HepG2 (cell line): ENCODE data around the gene FTSJ1. TPM values are rescaled to one million over a fixed set of nuclear protein-coding genes. Genes with fewer than 3 reads are reported as not detected.

Experiments used
- ATAC-seq: fragments of 200-7000 bp; cut with Tn5 transposase; 3 replicates; pipeline ENCODE4 v1.9.1; 2020; ENCODE audit warnings: mild to moderate bottlenecking, moderate library complexity
- BruUV-seq: library from RNA; stranded (reverse); fragments of 400-500 nt; replicated peaks from 2 replicates; lab custom pipeline; 2021; lab: Mats Ljungman, UMichigan
- CTCF ChIA-PET: fragments of 300-600 bp; formaldehyde crosslinking; extraction: SDS; loops from one replicate; lab custom pipeline; 2021; ENCODE audit warnings: low total read pairs, inconsistent platforms, low intra/inter-chr PET ratio; lab: Yijun Ruan, JAX
- POLR2A ChIA-PET: fragments of 350-600 bp; sonication (Branson Sonifier 250); formaldehyde crosslinking; loops from one replicate; lab custom pipeline; 2020; ENCODE audit warnings: antibody characterized with exemption, inconsistent platforms; lab: Yijun Ruan, JAX
- DNase-seq: peaks from one replicate; pipeline ENCODE4 v3.0.0-alpha.2; 2015; ENCODE audit warnings: low spot score
- FAIRE-seq: peaks from 3 replicates; lab custom pipeline; 2011; peaks lifted over from hg19 to GRCh38; lab: Jason Lieb, UNC
- H2AFZ ChIP-seq: one replicate; pipeline ENCODE4 v1.6.1; 2011; ENCODE audit warnings: low read length, inconsistent platforms
- H3K27ac ChIP-seq: fragments of 300-600 bp; 3 replicates; pipeline ENCODE4 v1.8.0; 2011; ENCODE audit warnings: mixed run types, mild to moderate bottlenecking, mixed read lengths, low read length, inconsistent platforms; ENCODE audit not compliant: insufficient read depth; ENCODE audit errors: extremely low read length
- H3K27me3 ChIP-seq, 2 experiments: fragments of 200-600 bp in 1 of 2; 2 replicates in 1 of 2; 3 replicates in 1 of 2; pipeline versions ENCODE4 v1.6.0 to v1.8.0; 2011; ENCODE audit warnings: low read length in 2 of 2, mild to moderate bottlenecking in 2 of 2, moderate library complexity in 2 of 2, inconsistent platforms in 1 of 2; ENCODE audit not compliant: insufficient read depth in 2 of 2, control insufficient read depth in 1 of 2
- H3K36me3 ChIP-seq, 2 experiments: fragments of 200-600 bp in 1 of 2; replicated peaks in 1 of 2; 2 replicates in 1 of 2; 3 replicates in 1 of 2; pipeline versions ENCODE4 v1.5.1 to v1.8.0; 2011; ENCODE audit warnings: low read length in 2 of 2, inconsistent platforms in 1 of 2; ENCODE audit not compliant: insufficient read depth in 2 of 2, control insufficient read depth in 1 of 2
- H3K4me1 ChIP-seq: 2 replicates; pipeline ENCODE4 v1.5.1; 2012; ENCODE audit warnings: low read length, inconsistent platforms; ENCODE audit not compliant: insufficient read depth
- H3K4me2 ChIP-seq: 2 replicates; pipeline ENCODE4 v1.6.0; 2011; ENCODE audit warnings: low read depth, low read length, inconsistent platforms
- H3K4me3 ChIP-seq, 3 experiments: fragments of 200-600 bp in 1 of 3; sonication (generic), shearing (Covaris generic) in 1 of 3; replicated peaks in 1 of 3; 2 replicates each; pipeline ENCODE4 v1.5.1; 2011 to 2016; ENCODE audit warnings: low read length in 3 of 3, inconsistent platforms in 2 of 3, low read depth in 2 of 3, mild to moderate bottlenecking in 2 of 3, control low read depth in 1 of 3, mixed read lengths in 1 of 3; ENCODE audit not compliant: insufficient read depth in 1 of 3
- H3K79me2 ChIP-seq: one replicate; pipeline ENCODE4 v1.6.1; 2011; ENCODE audit warnings: low read length, inconsistent platforms; ENCODE audit not compliant: insufficient read depth
- H3K9ac ChIP-seq: 2 replicates; pipeline ENCODE4 v1.6.0; 2011; ENCODE audit warnings: mild to moderate bottlenecking, low read depth, low read length, inconsistent platforms; ENCODE audit not compliant: insufficient read depth
- H3K9me3 ChIP-seq: 2 replicates; pipeline ENCODE4 v1.5.1; 2012; ENCODE audit warnings: mild to moderate bottlenecking, low read length
- H4K20me1 ChIP-seq: 2 replicates; pipeline ENCODE4 v1.6.0; 2011; ENCODE audit warnings: inconsistent platforms, mild to moderate bottlenecking, low read length, moderate library complexity; ENCODE audit not compliant: insufficient read depth
- ATM ChIP-seq: fragments of 450-650 bp; IDR thresholded peaks from 2 replicates; pipeline ENCODE4 v1.7.1; 2017; ENCODE audit warnings: mild to moderate bottlenecking, borderline replicate concordance
- CREB1 ChIP-seq, 2 experiments: fragments of 450-650 bp in 1 of 2; IDR thresholded peaks; 2 replicates each; pipeline ENCODE4 v1.6.1; 2016 to 2017; ENCODE audit warnings: control low read depth in 1 of 2, mild to moderate bottlenecking in 1 of 2, missing compliant biosample characterization in 1 of 2, missing genetic modification characterization in 1 of 2
- GATAD2A ChIP-seq: IDR thresholded peaks from 2 replicates; pipeline ENCODE4 v1.6.1; 2016
- KLF12 ChIP-seq: sonication (generic); formaldehyde crosslinking; IDR thresholded peaks from 2 replicates; pipeline ENCODE4 v1.4.0; 2020; ENCODE audit warnings: missing genetic modification reagents, borderline replicate concordance
- MEIS1 ChIP-seq: sonication (generic); formaldehyde crosslinking; IDR thresholded peaks from 2 replicates; pipeline ENCODE4 v1.9.0; 2021; ENCODE audit warnings: mild to moderate bottlenecking, missing genetic modification reagents, moderate library complexity, borderline replicate concordance
- PATZ1 ChIP-seq: sonication (generic); formaldehyde crosslinking; IDR thresholded peaks from 2 replicates; pipeline ENCODE4 v1.4.0; 2020; ENCODE audit warnings: missing genetic modification reagents
- RCOR2 ChIP-seq: IDR thresholded peaks from 2 replicates; pipeline ENCODE4 v1.6.1; 2016; ENCODE audit warnings: missing biosample characterization, missing genetic modification reagents
- REL ChIP-seq: sonication (generic); formaldehyde crosslinking; conservative IDR thresholded peaks from 2 replicates; pipeline ENCODE4 v1.8.0; 2022; ENCODE audit warnings: mild to moderate bottlenecking, missing genetic modification reagents, moderate library complexity
- STAG1 ChIP-seq: sonication (generic); formaldehyde crosslinking; IDR thresholded peaks from 2 replicates; pipeline ENCODE4 v1.4.0; 2020; ENCODE audit warnings: missing genetic modification reagents
- TMF1 ChIP-seq: sonication (generic); formaldehyde crosslinking; IDR thresholded peaks from 2 replicates; pipeline ENCODE4 v1.8.1; 2022; ENCODE audit warnings: low read depth, missing genetic modification reagents
- ZIK1 ChIP-seq: sonication (generic); formaldehyde crosslinking; IDR thresholded peaks from 2 replicates; pipeline ENCODE4 v1.5.0; 2020; ENCODE audit warnings: mild to moderate bottlenecking, low read depth, missing genetic modification reagents, borderline replicate concordance
- ZNF766 ChIP-seq: sonication (generic); formaldehyde crosslinking; IDR thresholded peaks from 2 replicates; pipeline ENCODE4 v1.5.0; 2020; ENCODE audit warnings: missing genetic modification reagents, borderline replicate concordance
- ZNF816 ChIP-seq: sonication (generic); formaldehyde crosslinking; IDR thresholded peaks from 2 replicates; pipeline ENCODE4 v1.8.0; 2022; ENCODE audit warnings: missing genetic modification reagents, mild to moderate bottlenecking, borderline replicate concordance
- WGBS: methylation state at CpG from one replicate; pipeline ENCODE4 v1.1.6; 2017; ENCODE audit warnings: low lambda C conversion rate; 5-methylcytosine and 5-hydroxymethylcytosine counted together
- in situ Hi-C: cut with HindIII; loops from 2 replicates; pipeline ENCODE4 v1.10.0; 2017; ENCODE audit warnings: low pct_unique_long_range_greater_than_20kb; ENCODE audit not compliant: extremely low pct_ligation_motif_present
- intact Hi-C: fragments of 100-400 bp; cut with micrococcal nuclease; formaldehyde crosslinking; loops from one replicate; pipeline ENCODE4 v1.10.0; 2022; ENCODE audit not compliant: unreplicated experiment
- polyA plus RNA-seq, 8 experiments: library from polyadenylated mRNA; depleted of rRNA in 3 of 8; stranded (reverse) in 7 of 8; unstranded in 1 of 8; fragments of >200 nt; fragmentation: Illumina TruSeq in 4 of 8; extraction: Trizol in 4 of 8; gene quantifications; 2 replicates each; pipeline versions ENCODE4 v1.2.1 to v1.2.3, GENCODE V29; 2011 to 2016; ENCODE audit warnings: low read depth in 4 of 8, missing spikeins in 1 of 8, mixed read lengths in 1 of 8; ENCODE audit not compliant: insufficient read depth in 1 of 8
- total RNA-seq, 5 experiments: library from RNA; depleted of rRNA; stranded (reverse); fragments of >200 nt; fragmentation: Illumina TruSeq; extraction: Trizol; gene quantifications; 2 replicates each; pipeline ENCODE4 v1.2.3, GENCODE V29; 2016; ENCODE audit warnings: low read depth in 1 of 5
- TF ChIP-seq, protein P1 (sequence below): sonication (generic); formaldehyde crosslinking; IDR thresholded peaks from 2 replicates; pipeline ENCODE4 v1.5.0; 2020; ENCODE audit warnings: mild to moderate bottlenecking, missing genetic modification reagents, moderate library complexity
- TF ChIP-seq, protein P2 (sequence below): sonication (generic); formaldehyde crosslinking; IDR thresholded peaks from 2 replicates; pipeline ENCODE4 v1.5.0; 2020; ENCODE audit warnings: missing genetic modification reagents

FTSJ1 gene
- total and polyA plus RNA-seq, 2 of the 13 experiments (the other 11 are each of a cell fraction or from before 2014, with no cell fraction given), result 30.3 to 37.9 TPM

DNA sequence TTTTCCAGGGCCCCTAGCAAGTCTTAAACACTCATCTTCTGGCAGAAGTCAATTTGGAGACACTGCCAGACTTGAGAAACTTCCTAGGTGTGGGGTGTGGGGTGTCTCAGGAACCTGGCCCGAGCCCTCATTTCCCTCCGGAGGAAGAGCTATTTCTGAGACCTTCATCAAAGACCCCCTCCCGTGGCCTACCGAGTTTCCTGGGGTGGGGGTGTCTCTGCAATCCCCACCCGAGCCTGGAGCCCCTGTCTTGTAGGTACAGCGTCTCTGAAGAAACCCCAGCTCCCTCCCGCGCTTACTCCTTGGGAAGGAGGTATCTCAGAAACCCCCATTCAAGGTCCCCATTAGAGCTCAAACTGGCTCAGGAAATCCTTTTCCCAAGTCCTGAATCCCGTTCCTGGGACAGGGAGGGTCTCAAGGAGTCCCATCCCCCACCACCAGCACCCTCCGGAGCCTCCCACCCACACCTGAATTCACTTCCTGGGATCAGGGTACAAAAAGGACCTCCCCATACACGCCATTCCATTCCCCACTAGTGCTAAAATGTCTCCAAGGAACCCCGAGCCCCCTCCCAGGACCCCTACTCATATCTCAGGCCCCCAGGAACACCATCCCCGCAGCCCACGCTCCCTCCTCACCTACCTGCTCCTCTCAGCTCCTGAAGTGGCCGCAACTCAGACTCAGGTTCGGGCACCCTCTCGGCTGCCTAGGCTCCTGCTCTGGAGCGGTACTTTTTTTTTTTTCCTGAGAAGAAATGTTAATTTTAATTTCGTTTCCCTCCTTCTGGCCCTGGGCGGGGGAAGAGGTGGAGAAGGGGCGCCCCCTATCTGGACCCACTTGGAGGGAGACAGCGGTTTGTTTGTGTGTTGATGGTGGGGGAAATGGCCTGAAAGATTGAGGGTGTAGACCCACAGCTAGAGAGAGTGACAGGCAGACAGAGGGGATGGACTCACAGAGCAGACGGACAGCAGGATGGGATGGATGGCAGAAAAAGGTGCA lies 7.0 kb upstream of the FTSJ1 start:
- in situ Hi-C loops (no loop called here), intact Hi-C loops (no loop called here)
- Histone ChIP-seq H2AFZ (peak overlapping the region; percentile 27), H3K27me3 (no peaks in the 10 kb centered on the region; a peak in 1 of 5 replicates), H3K4me3 (peak overlapping the region; percentile 63 to 74 (median 74)), H4K20me1 (peaks cover 2% of the 10 kb centered on the region; the same call in 1 of the 2 replicates), H3K9ac (peak overlapping the region; percentile 73), H3K4me1 (peaks cover 65% of the 10 kb centered on the region), H3K27ac (peak overlapping the region; percentile 67), H3K36me3 (no peaks in the 10 kb centered on the region), H3K4me2 (peak overlapping the region; percentile 96), H3K79me2 (peaks cover 8% of the 10 kb centered on the region), H3K9me3 (no peaks in the 10 kb centered on the region)
- ATAC-seq, result peak; percentile 13
- WGBS, result 0% methylated on average over 11 of the region's 23 CpGs
- POLR2A ChIA-PET, result interaction anchor here (1.8 to 3.7 kb wide), 3 partner anchors 13 to 53 kb away, joined by 7 to 16 read pairs (median 8); partner anchors contain the start of gene EBP
- no peak for DNase-seq
- CTCF ChIA-PET, result no interaction called here
- TF ChIP-seq ATM (no peak), CREB1 (IDR thresholded peaks at IDR 0.05) (no peak), CREB1 (CRISPR knock-in tag; IDR thresholded peaks at IDR 0.05) (no peak), MEIS1 (CRISPR knock-in tag) (no peak), TMF1 (CRISPR knock-in tag) (no peak), STAG1 (CRISPR knock-in tag) (peak; percentile 26), ZIK1 (no peak), GATAD2A (0 out of 2 replicates have a peak, but pooled peaks have one; percentile 14), ZNF816 (CRISPR knock-in tag) (no peak), ZNF766 (CRISPR knock-in tag) (no peak), RCOR2 (CRISPR knock-in tag) (no peak), KLF12 (CRISPR knock-in tag) (no peak), PATZ1 (CRISPR knock-in tag) (peak; percentile 28; the same call in 1 of the 2 replicates), REL (no peak)
- TF ChIP-seq, protein P1, sequence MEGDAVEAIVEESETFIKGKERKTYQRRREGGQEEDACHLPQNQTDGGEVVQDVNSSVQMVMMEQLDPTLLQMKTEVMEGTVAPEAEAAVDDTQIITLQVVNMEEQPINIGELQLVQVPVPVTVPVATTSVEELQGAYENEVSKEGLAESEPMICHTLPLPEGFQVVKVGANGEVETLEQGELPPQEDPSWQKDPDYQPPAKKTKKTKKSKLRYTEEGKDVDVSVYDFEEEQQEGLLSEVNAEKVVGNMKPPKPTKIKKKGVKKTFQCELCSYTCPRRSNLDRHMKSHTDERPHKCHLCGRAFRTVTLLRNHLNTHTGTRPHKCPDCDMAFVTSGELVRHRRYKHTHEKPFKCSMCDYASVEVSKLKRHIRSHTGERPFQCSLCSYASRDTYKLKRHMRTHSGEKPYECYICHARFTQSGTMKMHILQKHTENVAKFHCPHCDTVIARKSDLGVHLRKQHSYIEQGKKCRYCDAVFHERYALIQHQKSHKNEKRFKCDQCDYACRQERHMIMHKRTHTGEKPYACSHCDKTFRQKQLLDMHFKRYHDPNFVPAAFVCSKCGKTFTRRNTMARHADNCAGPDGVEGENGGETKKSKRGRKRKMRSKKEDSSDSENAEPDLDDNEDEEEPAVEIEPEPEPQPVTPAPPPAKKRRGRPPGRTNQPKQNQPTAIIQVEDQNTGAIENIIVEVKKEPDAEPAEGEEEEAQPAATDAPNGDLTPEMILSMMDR, result peak; percentile 58
- TF ChIP-seq, protein P2, sequence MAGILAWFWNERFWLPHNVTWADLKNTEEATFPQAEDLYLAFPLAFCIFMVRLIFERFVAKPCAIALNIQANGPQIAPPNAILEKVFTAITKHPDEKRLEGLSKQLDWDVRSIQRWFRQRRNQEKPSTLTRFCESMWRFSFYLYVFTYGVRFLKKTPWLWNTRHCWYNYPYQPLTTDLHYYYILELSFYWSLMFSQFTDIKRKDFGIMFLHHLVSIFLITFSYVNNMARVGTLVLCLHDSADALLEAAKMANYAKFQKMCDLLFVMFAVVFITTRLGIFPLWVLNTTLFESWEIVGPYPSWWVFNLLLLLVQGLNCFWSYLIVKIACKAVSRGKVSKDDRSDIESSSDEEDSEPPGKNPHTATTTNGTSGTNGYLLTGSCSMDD, result no peak
- TSS peak; percentile 70 for BruUV-seq
- FAIRE-seq, result no peak
